Glutamatergic neuron (in vitro differentiated cells): ENCODE results near the gene VSIG10L. TPM values are rescaled to one million over a fixed set of nuclear protein-coding genes. Genes with fewer than 3 reads are reported as not detected.
A peak's percentile ranks its signal among the peaks of the same experiment; 100 is the strongest.

ENCODE experiments used
- DNase-seq: peaks from one replicate; pipeline ENCODE4 v3.0.0; 2022
- H3K27ac Mint-ChIP-seq: one replicate; pipeline ENCODE4 v1.8.0; 2020; ENCODE audit warnings: mild to moderate bottlenecking, mixed read lengths, inconsistent platforms; ENCODE audit not compliant: unreplicated experiment
- H3K27me3 Mint-ChIP-seq: one replicate; pipeline ENCODE4 v1.8.0; 2020; ENCODE audit warnings: mild to moderate bottlenecking, moderate library complexity, mixed read lengths, inconsistent platforms; ENCODE audit not compliant: unreplicated experiment
- H3K36me3 Mint-ChIP-seq: one replicate; pipeline ENCODE4 v1.8.0; 2020; ENCODE audit warnings: mild to moderate bottlenecking, mixed read lengths, inconsistent platforms; ENCODE audit not compliant: unreplicated experiment
- H3K4me1 Mint-ChIP-seq: one replicate; pipeline ENCODE4 v1.8.0; 2020; ENCODE audit warnings: mild to moderate bottlenecking, low read depth, mixed read lengths, inconsistent platforms; ENCODE audit not compliant: unreplicated experiment
- H3K4me3 Mint-ChIP-seq: one replicate; pipeline ENCODE4 v1.8.0; 2020; ENCODE audit warnings: mild to moderate bottlenecking, mixed read lengths, inconsistent platforms; ENCODE audit not compliant: unreplicated experiment
- H3K9me3 Mint-ChIP-seq: one replicate; pipeline ENCODE4 v1.8.0; 2020; ENCODE audit warnings: mild to moderate bottlenecking, moderate library complexity, mixed read lengths, inconsistent platforms; ENCODE audit not compliant: unreplicated experiment
- CTCF ChIP-seq: fragments of 200-600 bp; sonication (generic); IDR thresholded peaks from one replicate; pipeline ENCODE4 v1.5.0; 2021; ENCODE audit not compliant: partially characterized antibody, unreplicated experiment
- total RNA-seq: library from RNA; stranded (reverse); fragmentation: NEBNext Ultra II Directional; extraction: Animal tissue kit (Norgen Biotek cat#: 25700); gene quantifications from one replicate; pipeline ENCODE4 v1.2.1, GENCODE V29; 2021; ENCODE audit not compliant: unreplicated experiment

The VSIG10L gene
- total RNA-seq, 1 donor from 2014 or later, result 3.5 TPM

GRCh38 chr19:51317376-51317775, 24.6 kb downstream of the VSIG10L start:
- peaks cover 16% of the 10 kb centered on the region for H3K9me3 Mint-ChIP-seq
- H3K27ac Mint-ChIP-seq, result no peak overlapping the region
- peaks cover 16% of the 10 kb centered on the region for H3K4me1 Mint-ChIP-seq
- H3K27me3 Mint-ChIP-seq, result peaks cover 21% of the 10 kb centered on the region
- no peak for TF ChIP-seq CTCF
- peaks cover 17% of the 10 kb centered on the region for H3K36me3 Mint-ChIP-seq
- no peak for DNase-seq
- H3K4me3 Mint-ChIP-seq, result no peak overlapping the region

- Mint-ChIP-seq H3K27me3 (peaks cover 22% of the 10 kb centered on the region), H3K27ac (no peak overlapping the region), H3K4me3 (no peak overlapping the region), H3K9me3 (peaks cover 19% of the 10 kb centered on the region), H3K4me1 (peaks cover 18% of the 10 kb centered on the region), H3K36me3 (peaks cover 17% of the 10 kb centered on the region)
- no peak for TF ChIP-seq CTCF
- no peak for DNase-seq
Observed at GRCh38 chr19:51316688-51317087, 25.3 kb downstream of the VSIG10L start.

GRCh38 chr19:51311351-51312257, 30.3 kb downstream of the VSIG10L start, which contains the start of gene IGLON5:
Gene IGLON5, plus strand, starts transcription at chr19:51311644. Its CDS starts 204 bp downstream, at chr19:51311848.
- Mint-ChIP-seq H3K27ac (peak within 1 kb of the TSS; percentile 86), H3K4me3 (peak within 1 kb of the TSS; percentile 83)

GRCh38 chr19:51305479-51305878, 36.5 kb downstream of the VSIG10L start:
- Mint-ChIP-seq H3K9me3 (peaks cover 3% of the 10 kb centered on the region), H3K27me3 (no peaks in the 10 kb centered on the region)

More at GRCh38 chr19:51311351-51312257, 30.3 kb downstream of the VSIG10L start, which contains the start of gene IGLON5:
- Mint-ChIP-seq H3K4me1 (peaks cover 8% of the 10 kb centered on the region), H3K36me3 (peaks cover 17% of the 10 kb centered on the region), H3K27me3 (peaks cover 13% of the 10 kb centered on the region), H3K9me3 (peaks cover 13% of the 10 kb centered on the region)
- DNase-seq, result peak; percentile 81
- TF ChIP-seq CTCF, result no peak

More at GRCh38 chr19:51305479-51305878, 36.5 kb downstream of the VSIG10L start:
- no peak for DNase-seq
- no peak for TF ChIP-seq CTCF
- Mint-ChIP-seq H3K27ac (no peak overlapping the region), H3K36me3 (peaks cover 4% of the 10 kb centered on the region), H3K4me3 (no peak overlapping the region), H3K4me1 (no peaks in the 10 kb centered on the region)
